Caco-2 (cell line): ENCODE measurements around the gene PAQR7. TPM values are rescaled to one million over a fixed set of nuclear protein-coding genes. Genes with fewer than 3 reads are reported as not detected.
A peak's percentile ranks its signal among the peaks of the same experiment; 100 is the strongest.

Source experiments
- BruUV-seq: library from RNA; stranded (reverse); fragments of 400-500 nt; replicated peaks from 2 replicates; lab custom pipeline; 2021; lab: Mats Ljungman, UMichigan
- CTCF ChIA-PET: fragments of 300-600 bp; sonication (Branson Sonifier 250); formaldehyde crosslinking; loops from one replicate; lab custom pipeline; 2022; ENCODE audit warnings: antibody characterized with exemption; lab: Charles Lee
- POLR2A ChIA-PET: fragments of 300-600 bp; sonication (Branson Sonifier 250); formaldehyde crosslinking; loops from one replicate; lab custom pipeline; 2022; ENCODE audit warnings: antibody characterized with exemption; lab: Charles Lee
- DNase-seq, 2 experiments: peaks; one replicate each; pipeline versions ENCODE4 v3.0.0 to v3.0.0-alpha.2; 2020 to 2022
- H3K27me3 ChIP-seq: replicated peaks from 2 replicates; pipeline ENCODE4 v1.6.0; 2011; ENCODE audit warnings: low read length; ENCODE audit not compliant: control insufficient read depth, insufficient read depth
- H3K36me3 ChIP-seq: 2 replicates; pipeline ENCODE4 v1.5.1; 2011; ENCODE audit warnings: low read length; ENCODE audit not compliant: control insufficient read depth, insufficient read depth
- H3K4me1 ChIP-seq: fragments of 250-450 bp; sonication (Bioruptor Pico); 2 replicates; pipeline ENCODE4 v1.5.1; 2020; ENCODE audit warnings: mild to moderate bottlenecking
- H3K4me3 ChIP-seq: 2 replicates; pipeline ENCODE4 v1.5.1; 2011; ENCODE audit warnings: low read depth, mild to moderate bottlenecking, control low read depth, low read length
- H3K9me3 ChIP-seq: fragments of 250-450 bp; sonication (Bioruptor Pico); 2 replicates; pipeline ENCODE4 v1.5.1; 2020; ENCODE audit warnings: mild to moderate bottlenecking, moderate library complexity
- H3K27ac Mint-ChIP-seq: one replicate; pipeline ENCODE4 v1.8.0; 2022; ENCODE audit warnings: mixed read lengths; ENCODE audit not compliant: unreplicated experiment
- H3K27me3 Mint-ChIP-seq: one replicate; pipeline ENCODE4 v1.8.0; 2022; ENCODE audit warnings: mixed read lengths; ENCODE audit not compliant: insufficient read depth, unreplicated experiment
- H3K36me3 Mint-ChIP-seq: one replicate; pipeline ENCODE4 v1.8.0; 2022; ENCODE audit warnings: mild to moderate bottlenecking, mixed read lengths; ENCODE audit not compliant: insufficient read depth, unreplicated experiment
- H3K4me1 Mint-ChIP-seq: one replicate; pipeline ENCODE4 v1.8.0; 2022; ENCODE audit warnings: low read depth, mixed read lengths; ENCODE audit not compliant: unreplicated experiment
- H3K4me3 Mint-ChIP-seq: one replicate; pipeline ENCODE4 v1.8.0; 2022; ENCODE audit warnings: mild to moderate bottlenecking, moderate library complexity, mixed read lengths; ENCODE audit not compliant: unreplicated experiment
- H3K9me3 Mint-ChIP-seq: one replicate; pipeline ENCODE4 v1.8.0; 2022; ENCODE audit warnings: mixed read lengths; ENCODE audit not compliant: unreplicated experiment
- intact Hi-C: fragments of 100-400 bp; cut with micrococcal nuclease; formaldehyde crosslinking; loops from one replicate; pipeline ENCODE4 v1.10.0; 2022; ENCODE audit not compliant: unreplicated experiment
- total RNA-seq: library from RNA; stranded (reverse); gene quantifications from 2 replicates; pipeline ENCODE4 v1.2.3, GENCODE V29; 2022
- TF ChIP-seq, protein P1 (sequence below), 2 experiments: fragments of 200-600 bp in 1 of 2; IDR thresholded peaks; 1 replicate in 1 of 2; 2 replicates in 1 of 2; pipeline versions ENCODE4 v1.5.1 to v1.8.0; 2011 to 2022; ENCODE audit warnings: antibody characterized with exemption in 1 of 2, control low read depth in 1 of 2, inconsistent platforms in 1 of 2, low read depth in 1 of 2, low read length in 1 of 2, mild to moderate bottlenecking in 1 of 2, moderate library complexity in 1 of 2; ENCODE audit not compliant: insufficient read depth in 1 of 2, severe bottlenecking in 1 of 2, unreplicated experiment in 1 of 2

The PAQR7 gene
- total RNA-seq, 1 experiment from 2014 or later = 22.3 TPM

DNA sequence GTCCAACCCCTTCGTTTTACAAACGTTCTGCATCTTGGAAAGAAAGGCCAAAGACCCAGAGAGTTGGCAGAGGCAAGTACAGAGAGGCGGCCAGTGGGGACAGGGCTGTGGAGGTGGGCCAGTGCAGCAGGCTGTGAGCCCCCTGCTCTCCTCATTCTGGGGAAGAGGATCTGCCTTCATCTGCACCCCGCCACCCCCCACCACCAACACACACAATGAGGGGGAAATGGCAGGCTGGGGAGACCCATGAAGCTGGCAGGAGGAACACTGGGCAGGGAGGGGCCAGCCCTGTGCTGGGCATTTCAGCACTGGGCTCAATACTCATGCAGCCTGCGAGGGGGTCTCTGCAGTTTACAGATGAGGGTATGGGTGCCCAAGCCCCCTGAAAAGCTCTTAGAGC, 16.1 kb upstream of the PAQR7 start:
- POLR2A ChIA-PET = interaction anchor here (0.7 to 0.9 kb wide), 3 partner anchors 15 to 184 kb away, joined by 3 to 18 read pairs (median 6); no protein-coding TSS in a partner anchor
- no peaks in the 10 kb centered on the region for H3K27me3 ChIP-seq
- H3K4me3 ChIP-seq = no peak overlapping the region
- Mint-ChIP-seq H3K27ac (peak overlapping the region; percentile 80), H3K4me3 (peak overlapping the region; percentile 29), H3K36me3 (peaks cover 35% of the 10 kb centered on the region), H3K27me3 (no peaks in the 10 kb centered on the region), H3K9me3 (no peaks in the 10 kb centered on the region), H3K4me1 (peaks cover 18% of the 10 kb centered on the region)
- BruUV-seq = no TSS peak
- TF ChIP-seq, protein P1, sequence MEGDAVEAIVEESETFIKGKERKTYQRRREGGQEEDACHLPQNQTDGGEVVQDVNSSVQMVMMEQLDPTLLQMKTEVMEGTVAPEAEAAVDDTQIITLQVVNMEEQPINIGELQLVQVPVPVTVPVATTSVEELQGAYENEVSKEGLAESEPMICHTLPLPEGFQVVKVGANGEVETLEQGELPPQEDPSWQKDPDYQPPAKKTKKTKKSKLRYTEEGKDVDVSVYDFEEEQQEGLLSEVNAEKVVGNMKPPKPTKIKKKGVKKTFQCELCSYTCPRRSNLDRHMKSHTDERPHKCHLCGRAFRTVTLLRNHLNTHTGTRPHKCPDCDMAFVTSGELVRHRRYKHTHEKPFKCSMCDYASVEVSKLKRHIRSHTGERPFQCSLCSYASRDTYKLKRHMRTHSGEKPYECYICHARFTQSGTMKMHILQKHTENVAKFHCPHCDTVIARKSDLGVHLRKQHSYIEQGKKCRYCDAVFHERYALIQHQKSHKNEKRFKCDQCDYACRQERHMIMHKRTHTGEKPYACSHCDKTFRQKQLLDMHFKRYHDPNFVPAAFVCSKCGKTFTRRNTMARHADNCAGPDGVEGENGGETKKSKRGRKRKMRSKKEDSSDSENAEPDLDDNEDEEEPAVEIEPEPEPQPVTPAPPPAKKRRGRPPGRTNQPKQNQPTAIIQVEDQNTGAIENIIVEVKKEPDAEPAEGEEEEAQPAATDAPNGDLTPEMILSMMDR (IDR thresholded peaks at IDR 0.05; ENCODE audit: insufficient read depth in 1 of 2, low read depth in 1 of 2, low read length in 1 of 2, severe bottlenecking in 1 of 2, unreplicated experiment in 1 of 2) = no peak
- CTCF ChIA-PET = interaction anchor here (0.5 to 1.9 kb wide), 5 partner anchors 16 to 344 kb away, joined by 3 to 14 read pairs (median 5); partner anchors contain the start of gene PAQR7
- H3K9me3 ChIP-seq = no peaks in the 10 kb centered on the region
- no peak for DNase-seq
- peaks cover 2% of the 10 kb centered on the region; the same call in 1 of the 2 replicates for H3K36me3 ChIP-seq
- H3K4me1 ChIP-seq = peaks cover 54% of the 10 kb centered on the region
- intact Hi-C loops = loop anchor here (2.0 kb wide), 1 partner anchor 17 kb away; the partner anchor contains the start of gene PAQR7

DNA sequence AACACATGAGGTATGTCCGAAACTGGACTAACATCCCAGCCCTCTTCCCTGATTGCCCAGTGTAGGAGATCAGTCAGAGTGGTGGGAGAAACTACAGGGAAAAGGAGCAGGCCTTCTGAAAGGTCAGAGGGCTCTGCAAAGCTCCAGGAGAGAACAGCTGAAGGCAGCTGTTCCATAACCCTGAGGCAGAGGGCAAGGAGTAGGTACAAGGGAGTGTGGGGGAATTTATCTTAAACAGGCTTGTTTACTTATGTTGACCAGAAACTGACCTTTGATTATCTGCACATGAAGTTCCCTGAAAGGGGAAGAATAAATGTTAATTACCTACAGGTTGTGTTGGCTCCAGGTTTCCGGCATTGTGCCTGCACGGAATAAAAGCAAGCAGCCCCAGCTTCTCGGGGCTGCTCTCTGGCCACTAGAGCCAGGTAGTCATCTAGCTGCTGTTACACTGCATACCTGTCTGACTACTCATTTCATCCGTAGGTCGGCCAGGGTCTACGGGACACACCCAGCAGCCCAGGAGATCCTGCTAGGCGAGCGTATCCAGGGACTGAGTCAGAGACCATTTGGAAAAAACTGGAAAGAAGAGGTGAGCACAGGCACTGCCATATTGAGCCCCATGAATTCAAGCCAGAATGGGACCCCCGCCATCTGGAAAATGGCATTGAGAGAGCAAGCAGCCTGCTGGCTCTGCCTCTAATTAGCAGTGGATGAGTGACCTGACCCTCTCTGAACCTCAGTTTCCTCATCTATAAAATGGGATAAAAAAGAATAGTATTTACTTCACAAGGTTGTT, 14.9 kb upstream of the PAQR7 start:
- ChIA-PET CTCF (interaction anchor here (0.6 to 1.0 kb wide), 2 partner anchors 15 to 23 kb away, joined by 3 to 6 read pairs; partner anchors contain the start of gene PAQR7), POLR2A (interaction anchor here (1.5 kb wide), 1 partner anchor 15 kb away, joined by 9 read pairs; the partner anchor contains the start of gene PAQR7)
- peaks cover 26% of the 10 kb centered on the region for H3K4me1 Mint-ChIP-seq
- TF ChIP-seq, protein P1 (IDR thresholded peaks at IDR 0.05; ENCODE audit: insufficient read depth in 1 of 2, low read depth in 1 of 2, low read length in 1 of 2, severe bottlenecking in 1 of 2, unreplicated experiment in 1 of 2) = no peak
- peaks cover 2% of the 10 kb centered on the region; the same call in 1 of the 2 replicates for H3K36me3 ChIP-seq
- peak overlapping the region; percentile 80 for H3K27ac Mint-ChIP-seq
- no peaks in the 10 kb centered on the region for H3K9me3 ChIP-seq
- TSS peak; percentile 15 for BruUV-seq
- H3K4me1 ChIP-seq = peaks cover 58% of the 10 kb centered on the region
- H3K4me3 Mint-ChIP-seq = peak overlapping the region; percentile 27
- H3K36me3 Mint-ChIP-seq = peaks cover 36% of the 10 kb centered on the region
- DNase-seq = peak; percentile 84 to 94
- intact Hi-C loops = loop anchor here (1.0 to 2.0 kb wide), 2 partner anchors 16 to 53 kb away; partner anchors contain the start of gene PAQR7
- H3K27me3 Mint-ChIP-seq = no peaks in the 10 kb centered on the region
- no peaks in the 10 kb centered on the region for H3K27me3 ChIP-seq
- no peak overlapping the region for H3K4me3 ChIP-seq
- no peaks in the 10 kb centered on the region for H3K9me3 Mint-ChIP-seq

DNA sequence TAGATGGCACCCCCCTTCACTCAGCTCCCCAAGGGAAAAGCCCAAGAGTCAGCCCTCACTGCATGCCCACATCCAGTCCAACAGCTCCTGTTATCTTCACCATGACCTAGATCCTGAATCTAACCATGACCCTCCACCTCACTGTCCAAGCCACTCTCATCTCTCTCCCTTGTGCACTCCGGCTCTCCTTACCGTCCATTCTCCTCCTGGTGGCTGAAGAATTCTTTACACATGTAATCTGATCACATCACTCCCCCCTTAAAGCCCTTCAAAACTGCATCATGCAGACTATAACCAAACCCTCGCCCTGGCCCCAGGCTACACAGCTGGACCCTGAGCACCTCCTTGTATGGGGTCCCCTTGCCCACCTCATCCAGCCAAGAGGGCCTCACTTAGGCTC, 14.0 kb upstream of the PAQR7 start:
- no TSS peak for BruUV-seq
- H3K9me3 Mint-ChIP-seq = no peaks in the 10 kb centered on the region
- CTCF ChIA-PET = interaction anchor here (0.6 kb wide), 1 partner anchor 107 kb away, joined by 3 read pairs; no protein-coding TSS in a partner anchor
- POLR2A ChIA-PET = interaction anchor here (1.5 kb wide), 1 partner anchor 14 kb away, joined by 9 read pairs; the partner anchor contains the start of gene PAQR7
- peaks cover 33% of the 10 kb centered on the region for H3K36me3 Mint-ChIP-seq
- H3K27me3 Mint-ChIP-seq = no peaks in the 10 kb centered on the region
- Histone ChIP-seq H3K36me3 (peaks cover 2% of the 10 kb centered on the region; the same call in 1 of the 2 replicates), H3K9me3 (no peaks in the 10 kb centered on the region), H3K27me3 (no peaks in the 10 kb centered on the region), H3K4me1 (peaks cover 57% of the 10 kb centered on the region), H3K4me3 (no peak overlapping the region)
- peak overlapping the region; percentile 80 for H3K27ac Mint-ChIP-seq
- no peak for DNase-seq
- TF ChIP-seq, protein P1 (IDR thresholded peaks at IDR 0.05; ENCODE audit: insufficient read depth in 1 of 2, low read depth in 1 of 2, low read length in 1 of 2, severe bottlenecking in 1 of 2, unreplicated experiment in 1 of 2) = no peak
- H3K4me3 Mint-ChIP-seq = peak overlapping the region; percentile 27
- intact Hi-C loops = loop anchor here (2.0 kb wide), 1 partner anchor 71 kb away; the partner anchor contains the start of gene MTFR1L
- H3K4me1 Mint-ChIP-seq = peaks cover 29% of the 10 kb centered on the region
